Neural cell (in vitro differentiated cells): ENCODE data around the gene IQCB1. TPM values are rescaled to one million over a fixed set of nuclear protein-coding genes. Genes with fewer than 3 reads are reported as not detected.

Experiments
- H2AFZ ChIP-seq: fragments of 200-600, 300-800 bp; sonication (generic), shearing (Covaris generic); 2 replicates; pipeline ENCODE4 v1.6.0; 2014; ENCODE audit warnings: low read depth, mild to moderate bottlenecking, antibody characterized with exemption, low read length, moderate library complexity
- H3F3A ChIP-seq: fragments of 200-600 bp; shearing (Covaris generic); 2 replicates; pipeline ENCODE4 v1.6.1; 2016; ENCODE audit warnings: mild to moderate bottlenecking, moderate library complexity, mixed read lengths, antibody characterized with exemption, low read length; ENCODE audit not compliant: insufficient read depth, poor library complexity, severe bottlenecking
- H3K27ac ChIP-seq: fragments of 200-600, 300-800 bp; sonication (generic), shearing (Covaris generic); 2 replicates; pipeline ENCODE4 v1.5.1; 2014; ENCODE audit warnings: mild to moderate bottlenecking, low read length, moderate library complexity
- H3K27me3 ChIP-seq: fragments of 300-800, 200-600 bp; sonication (generic), shearing (Covaris generic); 2 replicates; pipeline ENCODE4 v1.6.0; 2014; ENCODE audit warnings: mild to moderate bottlenecking, low read depth, low read length, moderate library complexity; ENCODE audit not compliant: insufficient read depth
- H3K36me3 ChIP-seq: fragments of 300-800, 200-600 bp; sonication (generic), shearing (Covaris generic); 2 replicates; pipeline ENCODE4 v1.5.1; 2014; ENCODE audit warnings: mild to moderate bottlenecking, antibody characterized with exemption, low read length, moderate library complexity; ENCODE audit not compliant: insufficient read depth
- H3K4me2 ChIP-seq: fragments of 300-800, 200-600 bp; sonication (generic), shearing (Covaris generic); 2 replicates; pipeline ENCODE4 v1.6.0; 2014; ENCODE audit warnings: mild to moderate bottlenecking, low read length
- H3K4me3 ChIP-seq: fragments of 300-800, 200-600 bp; sonication (generic), shearing (Covaris generic); 2 replicates; pipeline ENCODE4 v1.5.1; 2014; ENCODE audit warnings: mild to moderate bottlenecking, low read length, moderate library complexity
- H3K79me2 ChIP-seq: fragments of 200-600 bp; shearing (Covaris generic); replicated peaks from 2 replicates; pipeline ENCODE4 v1.6.0; 2014; ENCODE audit warnings: mild to moderate bottlenecking, low read length, moderate library complexity; ENCODE audit not compliant: insufficient read depth
- H3K9ac ChIP-seq: fragments of 300-800, 200-600 bp; sonication (generic), shearing (Covaris generic); 2 replicates; pipeline ENCODE4 v1.6.1; 2016; ENCODE audit warnings: mild to moderate bottlenecking, low read length, mixed read lengths
- H3K9me2 ChIP-seq: fragments of 200-600 bp; shearing (Covaris generic); 2 replicates; pipeline ENCODE4 v1.6.1; 2016; ENCODE audit warnings: mild to moderate bottlenecking, low read length, mixed read lengths; ENCODE audit not compliant: insufficient read depth
- H3K9me3 ChIP-seq: fragments of 200-600, 300-800 bp; sonication (generic), shearing (Covaris generic); 2 replicates; pipeline ENCODE4 v1.6.1; 2016; ENCODE audit warnings: mild to moderate bottlenecking, mixed run types, low read length, moderate library complexity, mixed read lengths
- H4K20me1 ChIP-seq: fragments of 200-600 bp; shearing (Covaris generic); 2 replicates; pipeline ENCODE4 v1.6.1; 2016; ENCODE audit warnings: mild to moderate bottlenecking, mixed run types; ENCODE audit not compliant: insufficient read depth
- CTCF ChIP-seq: fragments of 450-650 bp; IDR thresholded peaks from 2 replicates; pipeline ENCODE4 v1.5.1; 2014; ENCODE audit warnings: antibody characterized with exemption, mild to moderate bottlenecking, moderate library complexity; ENCODE audit not compliant: poor library complexity, severe bottlenecking
- EP300 ChIP-seq: fragments of 450-650 bp; conservative IDR thresholded peaks from 2 replicates; pipeline ENCODE4 v1.6.1; 2014; ENCODE audit warnings: antibody characterized with exemption, mild to moderate bottlenecking, moderate library complexity; ENCODE audit not compliant: poor library complexity, severe bottlenecking
- EZH2 ChIP-seq: fragments of 200-600, 300-800 bp; shearing (Covaris generic), sonication (generic); IDR thresholded peaks from 2 replicates; pipeline ENCODE4 v1.6.1; 2014; ENCODE audit warnings: antibody characterized with exemption, low read length, borderline replicate concordance, mild to moderate bottlenecking; ENCODE audit not compliant: insufficient read depth, poor library complexity, severe bottlenecking
- MXI1 ChIP-seq: fragments of 450-650 bp; conservative IDR thresholded peaks from 2 replicates; pipeline ENCODE4 v1.6.1; 2014; ENCODE audit warnings: antibody characterized with exemption, mild to moderate bottlenecking; ENCODE audit not compliant: poor library complexity, severe bottlenecking
- POLR2AphosphoS5 ChIP-seq: IDR thresholded peaks from 2 replicates; pipeline ENCODE4 v1.6.1; 2012
- RAD21 ChIP-seq: fragments of 450-650 bp; conservative IDR thresholded peaks from 2 replicates; pipeline ENCODE4 v1.6.1; 2014; ENCODE audit warnings: antibody characterized with exemption, mild to moderate bottlenecking, moderate library complexity
- REST ChIP-seq: IDR thresholded peaks from 2 replicates; pipeline ENCODE4 v1.6.1; 2012; ENCODE audit warnings: borderline replicate concordance
- SMC3 ChIP-seq: fragments of 450-650 bp; conservative IDR thresholded peaks from 2 replicates; pipeline ENCODE4 v1.6.1; 2014; ENCODE audit warnings: antibody characterized with exemption, mild to moderate bottlenecking, moderate library complexity; ENCODE audit not compliant: poor library complexity
- TAF1 ChIP-seq: IDR thresholded peaks from 2 replicates; pipeline ENCODE4 v1.6.1; 2012; ENCODE audit warnings: low read depth
- polyA plus RNA-seq: library from polyadenylated mRNA; depleted of rRNA; stranded (reverse); fragments of >200 nt; gene quantifications from 2 replicates; pipeline ENCODE4 v1.2.3, GENCODE V29; 2014

IQCB1 gene
- polyA plus RNA-seq, 1 donor from 2014 or later, result 50.2 TPM

- no peak overlapping the region for H3K4me2 ChIP-seq
- no peaks in the 10 kb centered on the region for H4K20me1 ChIP-seq
- H3K9me3 ChIP-seq, result no peaks in the 10 kb centered on the region
- H3K79me2 ChIP-seq, result no peaks in the 10 kb centered on the region
- no peaks in the 10 kb centered on the region for H3K36me3 ChIP-seq
- no peaks in the 10 kb centered on the region for H3K9me2 ChIP-seq
- no peak overlapping the region for H2AFZ ChIP-seq
- no peak overlapping the region for H3K27ac ChIP-seq
- no peak overlapping the region for H3K4me3 ChIP-seq
- H3K27me3 ChIP-seq, result no peaks in the 10 kb centered on the region
- TF ChIP-seq SMC3 (no peak), RAD21 (no peak), REST (no peak), MXI1 (no peak), EP300 (no peak), EZH2 (no peak), CTCF (no peak), TAF1 (no peak), POLR2AphosphoS5 (no peak)
- no peaks in the 10 kb centered on the region for H3F3A ChIP-seq
- no peak overlapping the region for H3K9ac ChIP-seq
These were observed 35.9 kb upstream of the IQCB1 start for GRCh38 chr3:121870717-121871116.

- Histone ChIP-seq H3K27me3 (no peaks in the 10 kb centered on the region), H3K9ac (no peak overlapping the region), H2AFZ (no peak overlapping the region), H3K36me3 (no peaks in the 10 kb centered on the region), H3F3A (no peaks in the 10 kb centered on the region), H3K9me2 (no peaks in the 10 kb centered on the region), H4K20me1 (no peaks in the 10 kb centered on the region), H3K79me2 (no peaks in the 10 kb centered on the region), H3K9me3 (no peaks in the 10 kb centered on the region), H3K4me2 (no peak overlapping the region), H3K4me3 (no peak overlapping the region), H3K27ac (no peak overlapping the region)
- TF ChIP-seq EZH2 (no peak), REST (no peak), EP300 (no peak), RAD21 (no peak), TAF1 (no peak), CTCF (no peak), POLR2AphosphoS5 (no peak), SMC3 (no peak), MXI1 (no peak)
These were observed 34.9 kb upstream of the IQCB1 start for GRCh38 chr3:121869736-121870135.
